OCI-LY1 (cell line): Measurements from ENCODE around the gene CCDC40.

Experiments used
- H2AFZ ChIP-seq: fragments of 200-600 bp; sonication (generic), shearing (Covaris generic); 2 replicates; pipeline ENCODE4 v1.6.0; 2014; ENCODE audit warnings: antibody characterized with exemption, mild to moderate bottlenecking, low read length
- H3F3A ChIP-seq: fragments of 200-600 bp; sonication (generic), shearing (Covaris generic); 2 replicates; pipeline ENCODE4 v1.6.0; 2014; ENCODE audit warnings: mild to moderate bottlenecking, antibody characterized with exemption, low read length, moderate library complexity; ENCODE audit not compliant: insufficient read depth
- H3K27ac ChIP-seq: fragments of 200-600 bp; sonication (generic); 2 replicates; pipeline ENCODE4 v1.5.1; 2014; ENCODE audit warnings: low read length, mixed run types, mild to moderate bottlenecking, low read depth; ENCODE audit not compliant: poor library complexity, severe bottlenecking
- H3K27me3 ChIP-seq: fragments of 200-600 bp; sonication (generic); 2 replicates; pipeline ENCODE4 v1.6.0; 2014; ENCODE audit warnings: antibody characterized with exemption, mild to moderate bottlenecking, low read length, moderate library complexity; ENCODE audit not compliant: insufficient read depth
- H3K36me3 ChIP-seq: fragments of 200-600 bp; sonication (generic); 2 replicates; pipeline ENCODE4 v1.6.1; 2014; ENCODE audit warnings: mild to moderate bottlenecking, antibody characterized with exemption, low read length, moderate library complexity, mixed read lengths; ENCODE audit not compliant: insufficient read depth
- H3K4me1 ChIP-seq: fragments of 200-600 bp; sonication (generic); 2 replicates; pipeline ENCODE4 v1.5.1; 2014; ENCODE audit warnings: mild to moderate bottlenecking, low read length, moderate library complexity; ENCODE audit not compliant: insufficient read depth, severe bottlenecking
- H3K4me2 ChIP-seq: fragments of 200-600 bp; sonication (generic), shearing (Covaris generic); 2 replicates; pipeline ENCODE4 v1.6.1; 2014; ENCODE audit warnings: low read length
- H3K4me3 ChIP-seq: fragments of 200-600 bp; sonication (generic); 2 replicates; pipeline ENCODE4 v1.5.1; 2014; ENCODE audit warnings: low read length, low read depth, mild to moderate bottlenecking, mixed read lengths; ENCODE audit not compliant: poor library complexity, severe bottlenecking
- H3K79me2 ChIP-seq: fragments of 200-600 bp; shearing (Covaris generic); 2 replicates; pipeline ENCODE4 v1.6.1; 2016; ENCODE audit warnings: mixed run types, low read length, mixed read lengths; ENCODE audit not compliant: insufficient read depth
- H3K9ac ChIP-seq: fragments of 200-600 bp; sonication (generic), shearing (Covaris generic); 2 replicates; pipeline ENCODE4 v1.6.1; 2014; ENCODE audit warnings: mild to moderate bottlenecking, low read length, mixed read lengths
- H3K9me2 ChIP-seq: fragments of 200-600 bp; sonication (generic), shearing (Covaris generic); 2 replicates; pipeline ENCODE4 v1.6.1; 2014; ENCODE audit warnings: low read depth, mild to moderate bottlenecking, low read length, mixed read lengths
- H3K9me3 ChIP-seq: fragments of 200-600 bp; shearing (Covaris generic); 2 replicates; pipeline ENCODE4 v1.6.1; 2014; ENCODE audit warnings: low read length, mixed read lengths
- H4K20me1 ChIP-seq: fragments of 200-600 bp; sonication (generic), shearing (Covaris generic); 2 replicates; pipeline ENCODE4 v1.6.0; 2016; ENCODE audit warnings: mild to moderate bottlenecking, low read length; ENCODE audit not compliant: insufficient read depth
- CTCF ChIP-seq: fragments of 200-600 bp; sonication (generic), shearing (Covaris generic); IDR thresholded peaks from 2 replicates; pipeline ENCODE4 v1.5.1; 2017; ENCODE audit warnings: mild to moderate bottlenecking, antibody characterized with exemption, low read length, moderate library complexity, mixed read lengths
- EZH2 ChIP-seq: fragments of 200-600 bp; sonication (generic), shearing (Covaris generic); IDR thresholded peaks from 2 replicates; pipeline ENCODE4 v1.8.0; 2017; ENCODE audit warnings: borderline replicate concordance, mixed run types, mild to moderate bottlenecking, antibody characterized with exemption, low read length, moderate library complexity, mixed read lengths

The CCDC40 gene

GRCh38 chr17:80145076-80146075 is 108.9 kb downstream of the CCDC40 start:
- H4K20me1 ChIP-seq = no peaks in the 10 kb centered on the region
- H3K27ac ChIP-seq = peak overlapping the region; percentile 15
- no peak for TF ChIP-seq EZH2
- TF ChIP-seq CTCF = no peak
- H3K79me2 ChIP-seq = peaks cover 27% of the 10 kb centered on the region
- H3K36me3 ChIP-seq = peaks cover 52% of the 10 kb centered on the region
- peaks cover 29% of the 10 kb centered on the region for H3K4me1 ChIP-seq
- H3K9me2 ChIP-seq = no peaks in the 10 kb centered on the region
- H3K4me2 ChIP-seq = peak overlapping the region; percentile 98
- H3K9ac ChIP-seq = peak overlapping the region; percentile 90
- H2AFZ ChIP-seq = no peak overlapping the region
- H3K4me3 ChIP-seq = peak overlapping the region; percentile 92
- peaks cover 7% of the 10 kb centered on the region; the same call in 1 of the 2 replicates for H3F3A ChIP-seq
- no peaks in the 10 kb centered on the region for H3K27me3 ChIP-seq
- H3K9me3 ChIP-seq = no peaks in the 10 kb centered on the region

GRCh38 chr17:80146121-80147034 is 109.9 kb downstream of the CCDC40 start:
- Histone ChIP-seq H4K20me1 (no peaks in the 10 kb centered on the region), H3K4me2 (peak overlapping the region; percentile 98), H3F3A (peaks cover 7% of the 10 kb centered on the region; the same call in 1 of the 2 replicates), H3K9ac (peak overlapping the region; percentile 90), H2AFZ (no peak overlapping the region), H3K27me3 (no peaks in the 10 kb centered on the region), H3K9me2 (no peaks in the 10 kb centered on the region), H3K9me3 (no peaks in the 10 kb centered on the region), H3K4me3 (peak overlapping the region; percentile 92), H3K36me3 (peaks cover 42% of the 10 kb centered on the region), H3K4me1 (peaks cover 36% of the 10 kb centered on the region), H3K79me2 (peaks cover 27% of the 10 kb centered on the region), H3K27ac (peak overlapping the region; percentile 15)
- TF ChIP-seq CTCF (0 out of 2 replicates have a peak, but pooled peaks have one; percentile 16), EZH2 (no peak)

DNA sequence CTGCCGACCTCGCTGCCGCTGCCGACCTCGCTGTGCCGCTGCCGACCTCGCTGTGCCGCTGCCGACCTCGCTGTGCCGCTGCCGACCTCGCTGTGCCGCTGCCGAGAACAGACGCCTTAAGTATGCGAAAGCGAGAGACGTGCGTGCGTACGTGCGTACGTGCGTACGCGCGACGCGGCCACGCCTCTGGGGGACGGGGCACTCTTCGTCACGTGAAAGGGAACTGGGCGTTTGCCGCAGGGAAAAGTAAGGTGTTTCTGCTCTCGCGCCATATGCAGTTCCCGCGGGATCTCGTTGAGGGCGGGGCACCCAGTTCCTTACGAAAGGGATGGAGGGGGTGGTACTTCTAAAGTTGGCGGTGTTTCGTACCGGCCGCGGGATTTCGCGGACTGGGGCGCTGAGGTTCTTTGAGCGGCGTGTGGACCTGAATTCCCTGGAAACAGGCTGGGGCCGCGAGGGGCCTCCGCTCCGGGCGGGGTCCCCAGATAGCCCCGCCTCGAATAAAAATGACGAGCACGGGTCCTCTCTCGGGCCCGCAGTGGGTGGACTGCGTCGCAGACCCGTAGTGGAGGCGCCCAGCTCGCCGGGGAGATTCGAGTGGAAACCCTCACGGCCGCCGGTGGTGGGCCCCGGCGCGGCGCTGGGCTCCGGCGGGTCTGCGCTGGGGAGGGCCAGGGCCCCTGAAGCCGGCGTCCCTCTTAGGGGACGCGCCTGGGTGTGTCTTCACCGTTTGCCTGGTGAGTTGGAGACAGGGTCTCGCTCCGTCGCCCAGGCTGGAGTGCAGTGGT is 110.8 kb downstream of the CCDC40 start, which contains the start of gene EIF4A3:
Gene EIF4A3 (minus strand): TSS at position 94 of the 788 bp plus-strand sequence. CDS start 167 bp downstream, outside the sequence.
- peaks cover 27% of the 10 kb centered on the region for H3K79me2 ChIP-seq
- H3K9ac ChIP-seq = peak within 1 kb of the TSS; percentile 90
- no peaks in the 10 kb centered on the region for H3K9me2 ChIP-seq
- no peaks in the 10 kb centered on the region for H3K9me3 ChIP-seq
- H3F3A ChIP-seq = peaks cover 8% of the 10 kb centered on the region; the same call in 1 of the 2 replicates
- H2AFZ ChIP-seq = no peak within 1 kb of the TSS
- peak within 1 kb of the TSS; percentile 98 for H3K4me2 ChIP-seq
- no peaks in the 10 kb centered on the region for H4K20me1 ChIP-seq
- H3K4me1 ChIP-seq = peaks cover 45% of the 10 kb centered on the region
- H3K4me3 ChIP-seq = peak within 1 kb of the TSS; percentile 92
- peak within 1 kb of the TSS; percentile 64 for H3K27ac ChIP-seq
- H3K36me3 ChIP-seq = peaks cover 33% of the 10 kb centered on the region
- TF ChIP-seq CTCF (no peak; the same call in 1 of the 2 replicates), EZH2 (no peak)
- no peaks in the 10 kb centered on the region for H3K27me3 ChIP-seq
